Measurements from ENCODE around the gene AUP1.
A peak's percentile ranks its signal among the peaks of the same experiment; 100 is the strongest.

The AUP1 gene, protein sequence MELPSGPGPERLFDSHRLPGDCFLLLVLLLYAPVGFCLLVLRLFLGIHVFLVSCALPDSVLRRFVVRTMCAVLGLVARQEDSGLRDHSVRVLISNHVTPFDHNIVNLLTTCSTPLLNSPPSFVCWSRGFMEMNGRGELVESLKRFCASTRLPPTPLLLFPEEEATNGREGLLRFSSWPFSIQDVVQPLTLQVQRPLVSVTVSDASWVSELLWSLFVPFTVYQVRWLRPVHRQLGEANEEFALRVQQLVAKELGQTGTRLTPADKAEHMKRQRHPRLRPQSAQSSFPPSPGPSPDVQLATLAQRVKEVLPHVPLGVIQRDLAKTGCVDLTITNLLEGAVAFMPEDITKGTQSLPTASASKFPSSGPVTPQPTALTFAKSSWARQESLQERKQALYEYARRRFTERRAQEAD

DNA sequence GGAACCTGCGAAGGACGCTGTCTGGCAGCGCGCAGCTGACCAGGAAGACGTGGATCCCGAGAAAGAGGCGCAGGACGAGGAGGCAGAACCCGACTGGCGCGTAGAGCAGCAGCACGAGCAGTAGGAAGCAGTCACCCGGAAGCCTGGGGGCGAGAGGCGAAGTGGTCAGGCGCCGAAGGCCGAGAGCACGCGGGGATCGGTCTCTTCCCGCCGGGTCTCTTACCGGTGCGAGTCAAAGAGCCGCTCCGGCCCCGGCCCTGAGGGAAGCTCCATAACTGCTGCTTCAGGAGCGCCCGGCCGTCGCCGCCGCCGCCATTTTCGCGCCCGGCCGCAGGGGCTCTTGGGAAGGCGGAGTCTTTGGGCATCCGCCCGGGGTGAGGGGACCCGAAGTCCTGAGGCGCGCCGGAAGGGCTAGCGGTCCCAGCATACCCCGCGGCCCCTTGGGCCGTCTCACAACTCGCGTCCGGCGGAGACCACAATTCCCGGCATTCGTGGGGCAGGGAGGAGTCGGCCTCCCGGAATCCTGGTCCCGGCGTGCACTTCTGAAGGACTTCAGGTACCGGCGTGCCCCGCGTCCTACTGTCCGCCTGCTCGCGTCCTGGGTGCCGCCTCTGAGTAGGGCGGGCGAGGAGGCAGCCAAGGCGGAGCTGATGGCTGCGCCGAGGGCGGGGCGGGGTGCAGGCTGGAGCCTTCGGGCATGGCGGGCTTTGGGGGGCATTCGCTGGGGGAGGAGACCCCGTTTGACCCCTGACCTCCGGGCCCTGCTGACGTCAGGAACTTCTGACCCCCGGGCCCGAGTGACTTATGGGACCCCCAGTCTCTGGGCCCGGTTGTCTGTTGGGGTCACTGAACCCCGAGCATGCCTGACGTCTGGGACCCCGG, at the start of gene AUP1, which contains the start of gene HTRA2:
Gene AUP1 (minus strand): TSS at position 350 of the 882 bp plus-strand sequence. CDS start 77 bp downstream, at position 273.
Gene HTRA2 (plus strand): TSS at position 577 of the 882 bp plus-strand sequence. CDS start 74 bp downstream, at position 651.
- H3K9ac ChIP-seq (ENCODE audit: low read length): peak within 1 kb of the TSS; percentile 89
- H3K9me2 ChIP-seq (replicated peaks; ENCODE audit: insufficient read depth, low read length): no peaks in the 10 kb centered on the region
- H3K27me3 ChIP-seq (ENCODE audit: low read length): no peaks in the 10 kb centered on the region
- TF ChIP-seq, protein P1, sequence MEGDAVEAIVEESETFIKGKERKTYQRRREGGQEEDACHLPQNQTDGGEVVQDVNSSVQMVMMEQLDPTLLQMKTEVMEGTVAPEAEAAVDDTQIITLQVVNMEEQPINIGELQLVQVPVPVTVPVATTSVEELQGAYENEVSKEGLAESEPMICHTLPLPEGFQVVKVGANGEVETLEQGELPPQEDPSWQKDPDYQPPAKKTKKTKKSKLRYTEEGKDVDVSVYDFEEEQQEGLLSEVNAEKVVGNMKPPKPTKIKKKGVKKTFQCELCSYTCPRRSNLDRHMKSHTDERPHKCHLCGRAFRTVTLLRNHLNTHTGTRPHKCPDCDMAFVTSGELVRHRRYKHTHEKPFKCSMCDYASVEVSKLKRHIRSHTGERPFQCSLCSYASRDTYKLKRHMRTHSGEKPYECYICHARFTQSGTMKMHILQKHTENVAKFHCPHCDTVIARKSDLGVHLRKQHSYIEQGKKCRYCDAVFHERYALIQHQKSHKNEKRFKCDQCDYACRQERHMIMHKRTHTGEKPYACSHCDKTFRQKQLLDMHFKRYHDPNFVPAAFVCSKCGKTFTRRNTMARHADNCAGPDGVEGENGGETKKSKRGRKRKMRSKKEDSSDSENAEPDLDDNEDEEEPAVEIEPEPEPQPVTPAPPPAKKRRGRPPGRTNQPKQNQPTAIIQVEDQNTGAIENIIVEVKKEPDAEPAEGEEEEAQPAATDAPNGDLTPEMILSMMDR (IDR thresholded peaks at IDR 0.05; ENCODE audit: insufficient read depth, low read length, poor library complexity, severe bottlenecking): no peak
- H3K79me2 ChIP-seq (ENCODE audit: insufficient read depth, low read length): peaks cover 23% of the 10 kb centered on the region
- H3K27ac ChIP-seq (ENCODE audit: low read depth, low read length): peak within 1 kb of the TSS; percentile 67
- H3F3A ChIP-seq (ENCODE audit: insufficient read depth): peaks cover 10% of the 10 kb centered on the region; the same call in 1 of the 2 replicates
- H3K4me3 ChIP-seq (ENCODE audit: insufficient read depth, low read length, poor library complexity, severe bottlenecking): peak within 1 kb of the TSS; percentile 81
- H3K9me3 ChIP-seq (ENCODE audit: insufficient read depth, low read length): no peaks in the 10 kb centered on the region
- H4K20me1 ChIP-seq (ENCODE audit: low read depth, low read length): no peaks in the 10 kb centered on the region
- H2AFZ ChIP-seq (ENCODE audit: low read depth, low read length, severe bottlenecking): peak within 1 kb of the TSS; percentile 38
- H3K4me2 ChIP-seq (ENCODE audit: low read depth, low read length, poor library complexity, severe bottlenecking): peak within 1 kb of the TSS; percentile 83
- peaks cover 11% of the 10 kb centered on the region for H3K36me3 ChIP-seq (ENCODE audit: low read length)

DNA sequence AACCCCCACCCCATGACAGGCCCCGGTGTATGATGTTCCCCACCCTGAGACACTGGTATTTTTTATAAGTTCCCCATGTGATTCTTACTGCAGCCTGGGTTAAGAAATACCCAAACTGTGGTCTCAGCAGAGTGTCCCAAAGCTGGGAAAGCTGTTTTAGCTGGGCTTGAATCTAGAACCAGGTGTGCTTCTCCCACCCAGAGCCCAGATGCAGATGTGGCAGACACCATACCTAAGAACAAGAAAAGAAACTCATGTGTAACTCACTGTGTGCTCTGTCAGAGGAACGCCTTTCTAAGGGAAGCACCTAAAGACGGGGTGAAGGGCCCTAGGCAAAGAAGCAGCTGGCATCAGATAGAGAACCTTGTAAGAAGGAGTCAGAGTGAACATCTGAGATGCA, 48.9 kb upstream of the AUP1 start:
- Histone ChIP-seq H2AFZ (ENCODE audit: low read depth, low read length, severe bottlenecking) (no peak overlapping the region), H3K4me3 (ENCODE audit: insufficient read depth, low read length, poor library complexity, severe bottlenecking) (no peak overlapping the region), H3K9me2 (replicated peaks; ENCODE audit: insufficient read depth, low read length) (no peaks in the 10 kb centered on the region), H3F3A (ENCODE audit: insufficient read depth) (0 out of 2 replicates have a peak, but pooled peaks cover 5% of the 10 kb centered on the region), H3K4me2 (ENCODE audit: low read depth, low read length, poor library complexity, severe bottlenecking) (no peak overlapping the region), H3K27ac (ENCODE audit: low read depth, low read length) (no peak overlapping the region), H3K79me2 (ENCODE audit: insufficient read depth, low read length) (no peaks in the 10 kb centered on the region), H4K20me1 (ENCODE audit: low read depth, low read length) (no peaks in the 10 kb centered on the region), H3K9ac (ENCODE audit: low read length) (no peak overlapping the region), H3K36me3 (ENCODE audit: low read length) (no peaks in the 10 kb centered on the region), H3K9me3 (ENCODE audit: insufficient read depth, low read length) (no peaks in the 10 kb centered on the region), H3K27me3 (ENCODE audit: low read length) (no peaks in the 10 kb centered on the region)
- TF ChIP-seq, protein P1 (IDR thresholded peaks at IDR 0.05; ENCODE audit: insufficient read depth, low read length, poor library complexity, severe bottlenecking): no peak
- no peak for TF ChIP-seq EZH2phosphoT487 (conservative IDR thresholded peaks at IDR 0.05; ENCODE audit: low read length)

DNA sequence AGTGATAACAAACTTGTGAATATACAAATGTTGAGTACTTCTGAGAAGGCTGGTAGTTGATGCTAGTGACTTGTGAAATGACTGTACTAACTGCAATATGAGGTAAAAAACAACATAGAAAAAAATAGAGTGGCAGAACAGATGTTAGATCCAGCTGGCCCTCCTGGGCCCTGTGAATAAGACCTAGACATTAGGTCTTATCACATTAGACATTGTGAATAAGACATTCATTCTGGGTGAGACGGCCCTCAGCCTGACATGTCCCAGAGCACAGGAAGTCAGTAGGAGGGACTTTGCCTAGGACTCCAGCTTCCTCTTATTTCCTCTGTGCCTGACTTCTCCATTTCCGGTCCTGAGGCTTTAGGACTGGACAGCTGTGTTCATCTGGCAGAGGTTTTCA, 47.9 kb upstream of the AUP1 start:
- H4K20me1 ChIP-seq (ENCODE audit: low read depth, low read length): no peaks in the 10 kb centered on the region
- H3K9ac ChIP-seq (ENCODE audit: low read length): no peak overlapping the region
- H3F3A ChIP-seq (ENCODE audit: insufficient read depth): 0 out of 2 replicates have a peak, but pooled peaks cover 5% of the 10 kb centered on the region
- H3K27me3 ChIP-seq (ENCODE audit: low read length): no peaks in the 10 kb centered on the region
- H3K4me3 ChIP-seq (ENCODE audit: insufficient read depth, low read length, poor library complexity, severe bottlenecking): no peak overlapping the region
- H3K36me3 ChIP-seq (ENCODE audit: low read length): no peaks in the 10 kb centered on the region
- no peak for TF ChIP-seq EZH2phosphoT487 (conservative IDR thresholded peaks at IDR 0.05; ENCODE audit: low read length)
- TF ChIP-seq, protein P1 (IDR thresholded peaks at IDR 0.05; ENCODE audit: insufficient read depth, low read length, poor library complexity, severe bottlenecking): no peak
- no peak overlapping the region for H2AFZ ChIP-seq (ENCODE audit: low read depth, low read length, severe bottlenecking)
- H3K4me2 ChIP-seq (ENCODE audit: low read depth, low read length, poor library complexity, severe bottlenecking): no peak overlapping the region
- no peaks in the 10 kb centered on the region for H3K9me3 ChIP-seq (ENCODE audit: insufficient read depth, low read length)
- H3K9me2 ChIP-seq (replicated peaks; ENCODE audit: insufficient read depth, low read length): no peaks in the 10 kb centered on the region
- no peak overlapping the region for H3K27ac ChIP-seq (ENCODE audit: low read depth, low read length)
- no peaks in the 10 kb centered on the region for H3K79me2 ChIP-seq (ENCODE audit: insufficient read depth, low read length)
